ENCODE measurements around the gene GCLM.
"Not testable (repeated sequence)": the region's sequence is repeated elsewhere in the genome, so short reads cannot be mapped to it uniquely, and the experiment has no call there.

GCLM gene

GRCh38 chr1:93909146-93910050 lies at the start of gene GCLM:
GCLM (minus strand) TSS chr1:93909430; CDS start chr1:93909163, 267 bp downstream.
- DNase-seq, result peak; percentile 89

GRCh38 chr1:93958726-93959100 lies 49.5 kb upstream of the GCLM start:
- no peak for DNase-seq

DNA sequence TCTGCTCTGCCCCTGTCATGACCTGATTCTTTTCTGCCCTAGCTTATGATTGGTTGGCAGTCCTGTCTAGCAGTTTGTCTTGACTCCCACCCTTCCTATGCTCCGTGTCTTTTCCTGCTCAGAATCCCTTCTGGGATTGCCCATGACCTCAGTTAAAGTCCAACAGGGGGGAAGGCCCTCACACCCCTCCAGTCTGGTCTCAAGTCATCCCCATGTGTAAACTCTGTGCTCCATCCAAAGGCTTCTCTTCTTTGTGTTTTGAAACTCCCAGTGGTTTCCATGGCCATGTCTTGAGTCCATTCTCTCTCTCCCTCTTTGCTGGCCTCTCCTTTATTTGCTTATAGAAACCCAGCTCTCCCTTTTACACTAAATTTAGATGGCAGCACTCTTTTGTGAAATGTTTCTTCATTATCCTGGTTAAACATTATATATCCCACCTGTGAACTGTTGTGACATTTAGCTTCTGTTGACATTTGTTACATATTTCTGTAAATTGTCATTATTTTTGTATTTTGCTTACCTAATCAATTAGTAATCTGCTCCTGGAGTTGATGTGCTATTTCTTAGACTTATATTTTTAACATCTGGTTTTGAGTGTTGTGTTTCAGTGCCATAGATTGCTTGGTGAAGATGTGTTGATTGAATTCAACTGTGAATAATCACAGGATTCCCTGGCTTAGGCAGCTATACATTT lies 48.9 kb upstream of the GCLM start:
- no peak for DNase-seq

DNA sequence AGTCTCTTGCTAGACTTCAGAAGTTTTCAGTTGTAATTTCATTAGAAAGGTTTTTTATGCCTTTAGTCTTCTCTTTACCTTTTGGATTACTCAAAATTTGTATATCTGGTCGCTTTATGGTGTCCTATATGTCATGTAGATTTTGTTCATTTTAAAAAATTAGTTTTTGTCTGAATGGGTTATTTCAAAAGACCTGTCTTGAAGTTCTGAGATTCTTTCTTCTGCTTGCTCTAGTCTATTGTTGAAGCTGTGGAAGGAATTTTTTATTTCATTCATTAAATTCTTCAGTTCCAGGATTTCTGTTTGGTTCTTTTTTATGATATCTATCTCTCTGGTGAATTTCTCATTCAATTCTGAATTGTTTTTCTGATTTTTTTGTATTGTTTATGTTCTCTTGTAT lies 46.5 kb upstream of the GCLM start:
- DNase-seq, result no peak

GRCh38 chr1:93947002-93947686 lies 37.9 kb upstream of the GCLM start:
- DNase-seq, result not testable (repeated sequence)

GRCh38 chr1:93938461-93939145 lies 29.4 kb upstream of the GCLM start:
- DNase-seq, result no peak

DNA sequence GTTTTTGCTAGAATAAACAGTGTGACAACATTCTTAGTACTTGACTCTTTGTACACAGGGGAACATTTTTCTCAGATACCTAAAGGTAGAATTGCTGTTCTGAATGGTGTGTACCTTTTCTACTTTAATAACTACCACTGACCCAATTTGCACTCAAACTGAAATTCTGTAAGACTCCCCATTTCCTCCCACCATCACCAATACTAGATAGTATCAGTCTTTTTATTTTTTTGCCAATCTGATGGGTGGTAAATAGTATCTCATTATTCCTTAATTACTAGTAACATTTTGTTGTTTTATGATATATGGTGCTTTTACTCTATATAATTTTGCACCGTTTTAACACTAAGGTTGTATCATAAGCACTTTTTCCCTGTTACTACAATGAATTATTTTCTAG lies 28.8 kb upstream of the GCLM start:
- DNase-seq, result no peak

- no peak for DNase-seq
Observed at GRCh38 chr1:93925206-93925605, 16.0 kb upstream of the GCLM start.

DNA sequence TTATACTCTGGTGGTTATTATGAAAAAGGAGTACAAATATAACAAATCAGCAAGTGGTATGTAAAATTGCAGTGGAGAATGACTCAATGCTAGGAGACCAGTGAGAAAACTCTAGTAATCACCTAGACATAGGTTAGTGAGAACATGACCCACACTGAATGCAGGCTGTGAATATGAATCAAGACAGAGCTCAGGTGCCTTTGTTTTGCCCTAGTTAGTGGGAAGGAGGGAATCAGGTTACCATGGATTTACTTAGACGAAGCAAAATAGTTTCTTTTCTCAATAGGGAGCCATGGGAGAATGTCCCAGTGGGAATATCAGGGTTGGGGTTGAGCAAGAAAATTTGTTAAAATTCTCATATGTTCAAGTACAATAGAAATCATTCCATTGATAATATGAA lies 10.6 kb upstream of the GCLM start:
- no peak for DNase-seq

DNA sequence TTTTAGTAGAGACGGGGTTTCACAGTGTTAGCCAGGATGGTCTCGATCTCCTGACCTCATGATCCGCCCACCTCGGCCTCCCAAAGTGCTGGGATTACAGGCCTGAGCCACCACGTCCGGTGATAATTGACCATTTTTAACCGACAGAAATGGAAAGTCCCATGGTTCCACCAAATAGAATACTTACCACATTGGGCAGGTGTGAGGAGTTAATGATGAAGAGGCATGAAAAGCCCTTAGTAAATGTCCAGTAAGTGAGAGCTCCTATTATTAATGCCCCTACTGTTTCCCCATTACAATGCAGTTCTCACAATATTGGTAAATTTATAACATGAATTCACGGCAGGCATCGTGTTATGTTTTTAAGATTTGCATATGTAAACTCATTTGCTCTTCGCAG lies 8.1 kb upstream of the GCLM start:
- DNase-seq, result no peak

GRCh38 chr1:93910880-93911279 lies 1.6 kb upstream of the GCLM start:
- not testable (repeated sequence) for DNase-seq

GRCh38 chr1:93910305-93910704 lies 1.1 kb upstream of the GCLM start:
- DNase-seq, result no peak

DNA sequence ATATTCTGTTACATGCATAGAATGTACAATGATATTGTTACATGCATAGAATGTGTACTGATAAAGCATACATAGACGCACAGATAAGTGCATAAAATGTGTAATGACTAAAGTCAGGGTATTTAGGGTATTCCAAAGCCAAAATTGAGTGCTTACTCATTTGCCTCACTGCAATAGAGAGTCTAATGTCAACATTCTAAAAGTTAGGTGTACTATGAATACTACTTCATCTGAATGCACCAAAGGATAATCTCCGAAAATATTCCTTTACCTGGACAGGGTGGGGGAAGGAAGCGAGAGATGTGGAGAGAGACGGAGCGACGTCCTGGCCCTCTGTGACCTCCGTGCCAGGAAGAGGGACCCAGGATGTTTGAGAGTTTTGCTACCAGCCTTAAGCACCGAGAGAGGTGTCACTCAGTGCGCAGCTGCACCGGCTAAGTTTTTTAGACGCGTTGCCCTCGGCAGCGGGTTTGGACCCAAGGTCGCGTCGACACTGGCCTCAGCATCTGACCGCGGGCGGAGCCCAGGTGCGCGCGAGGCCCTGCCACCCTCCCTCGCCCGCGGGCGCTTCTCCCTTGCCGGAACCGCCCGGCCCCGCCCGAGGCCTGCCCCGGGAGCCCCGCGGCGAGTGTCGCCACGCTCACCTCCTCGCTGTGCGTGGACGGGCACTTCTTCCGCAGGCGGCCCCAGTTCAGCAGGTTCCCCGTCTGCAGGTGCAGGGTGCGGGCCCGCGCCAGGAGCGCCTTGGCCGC lies 660 bp downstream of the GCLM start:
- peak; percentile 12 for DNase-seq

DNA sequence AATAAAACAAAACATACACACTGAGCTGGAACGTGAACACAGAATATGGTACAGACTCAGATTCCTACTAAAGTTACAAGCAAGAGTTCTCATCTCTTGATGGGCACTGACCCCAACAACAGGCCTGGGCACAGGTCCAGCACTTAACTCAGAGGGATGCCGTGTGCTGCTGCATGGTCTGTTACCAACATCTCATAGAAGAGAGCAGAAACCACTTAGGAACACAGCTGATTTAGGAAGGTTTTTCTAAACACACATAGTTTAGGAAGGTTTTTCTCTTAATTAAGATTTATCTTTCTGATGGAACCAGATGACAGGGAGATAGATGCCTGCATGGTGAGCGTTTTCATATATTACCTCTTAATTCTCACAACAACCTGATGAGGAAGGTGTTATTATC lies 1.5 kb downstream of the GCLM start:
- DNase-seq, result peak; percentile 13

DNA sequence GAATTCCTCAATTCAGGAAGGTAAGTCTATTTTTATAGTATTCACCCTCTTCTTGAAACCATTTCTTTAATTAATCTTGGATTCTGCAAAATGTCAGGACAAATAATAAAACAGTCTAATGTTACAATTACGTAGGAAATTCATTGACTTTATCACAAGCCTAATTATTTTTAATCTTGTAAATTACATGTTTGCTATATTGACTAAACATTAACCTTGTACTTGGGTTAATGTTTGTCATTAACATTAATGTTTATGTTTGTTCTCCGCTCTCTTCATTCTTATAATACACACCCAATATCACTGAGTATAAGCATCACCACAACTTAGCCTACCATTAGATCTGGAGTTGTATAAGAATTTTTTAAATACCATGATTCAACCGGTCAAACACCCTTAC lies 2.8 kb downstream of the GCLM start:
- no peak for DNase-seq

DNA sequence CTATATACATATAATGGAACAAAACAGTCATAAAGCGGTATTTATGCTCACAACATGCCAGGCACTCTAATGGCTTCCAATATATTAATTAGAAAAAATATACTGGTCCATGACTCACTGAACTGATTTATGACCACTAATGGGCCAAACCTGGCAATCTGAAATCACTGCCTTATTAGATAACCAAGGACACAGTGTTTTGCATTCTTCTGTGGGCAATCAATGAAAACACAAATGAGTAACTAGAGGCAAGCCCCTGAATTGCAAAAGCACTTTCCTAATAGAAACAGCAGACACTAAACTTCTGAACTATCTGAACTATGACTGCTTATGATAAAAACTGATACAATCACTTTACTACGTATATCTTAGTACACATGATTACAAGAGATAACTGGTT lies 3.5 kb downstream of the GCLM start:
- no peak for DNase-seq

- DNase-seq, result no peak
Observed at GRCh38 chr1:93905051-93905450, 4.2 kb downstream of the GCLM start.

GRCh38 chr1:93904228-93904627 lies 5.0 kb downstream of the GCLM start:
- DNase-seq, result no peak

- DNase-seq, result no peak
Observed at GRCh38 chr1:93900723-93901504, 8.3 kb downstream of the GCLM start.

DNA sequence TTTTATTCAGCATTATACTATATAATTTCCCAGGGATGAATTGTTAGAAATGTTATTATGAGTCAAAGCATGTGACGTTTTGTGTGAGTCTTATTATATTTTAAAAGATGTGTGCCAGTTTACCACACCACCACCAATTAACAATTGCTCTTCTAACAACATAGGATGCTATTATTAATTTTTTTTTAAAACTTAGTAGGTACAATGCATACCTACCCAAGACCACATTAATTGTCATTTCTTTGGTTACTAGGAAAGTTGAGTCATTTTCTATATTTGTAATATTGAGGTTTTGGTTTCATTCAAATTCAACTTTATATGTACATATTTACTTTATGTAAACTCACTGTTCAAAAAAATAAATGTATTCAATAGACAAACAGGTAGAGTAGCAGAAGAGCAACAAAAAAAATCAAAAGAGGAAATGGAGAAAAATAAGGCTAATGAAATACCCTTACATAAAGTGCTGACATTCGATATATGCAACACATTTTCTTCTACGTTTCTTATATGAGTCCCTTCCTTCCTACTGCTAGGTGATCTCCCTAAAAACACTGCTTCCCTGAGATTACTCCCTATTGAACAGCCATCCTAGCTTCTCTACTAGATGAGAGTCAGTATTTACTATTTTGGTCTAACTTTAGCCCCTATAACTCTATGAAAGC lies 9.6 kb downstream of the GCLM start:
- DNase-seq, result no peak

- no peak for DNase-seq
Observed at GRCh38 chr1:93888900-93889299, 20.3 kb downstream of the GCLM start.

All from NCI-H1105 (cell line).